C4-2B (cell line): ENCODE data around the gene COG6.

Source experiments
- H3K27ac ChIP-seq: fragments of 450-650 bp; 2 replicates; pipeline ENCODE4 v1.5.1; 2017
- CTCF ChIP-seq: fragments of 450-650 bp; conservative IDR thresholded peaks from 2 replicates; pipeline ENCODE4 v1.5.1; 2017; ENCODE audit warnings: mild to moderate bottlenecking
- ZFX ChIP-seq: fragments of 450-650 bp; IDR thresholded peaks from 2 replicates; pipeline ENCODE4 v1.6.1; 2017

COG6 gene

GRCh38 chr13:39655569-39656324 lies at the start of gene COG6:
COG6 (plus strand) TSS chr13:39655662; CDS start chr13:39655727, 65 bp downstream.
- TF ChIP-seq CTCF (no peak; the same call in 1 of the 2 replicates), ZFX (no peak)
- H3K27ac ChIP-seq, result peak within 1 kb of the TSS; percentile 82

GRCh38 chr13:39605677-39606320 lies 49.7 kb upstream of the COG6 start:
- TF ChIP-seq CTCF, result no peak
- TF ChIP-seq ZFX, result no peak
- H3K27ac ChIP-seq, result no peak overlapping the region

GRCh38 chr13:39607876-39608275 lies 47.6 kb upstream of the COG6 start:
- TF ChIP-seq CTCF (no peak), ZFX (no peak)
- H3K27ac ChIP-seq, result no peak overlapping the region

- no peak overlapping the region for H3K27ac ChIP-seq
- TF ChIP-seq ZFX (no peak), CTCF (peak; percentile 82)
These were observed 43.3 kb upstream of the COG6 start for GRCh38 chr13:39612023-39612637.

- no peak overlapping the region for H3K27ac ChIP-seq
- TF ChIP-seq ZFX (no peak), CTCF (peak; percentile 87)
These were observed 39.3 kb upstream of the COG6 start for GRCh38 chr13:39616087-39616694.

- H3K27ac ChIP-seq, result no peak overlapping the region
- TF ChIP-seq CTCF (no peak), ZFX (no peak)
These were observed 36.9 kb upstream of the COG6 start for GRCh38 chr13:39618561-39618960.
